NCI-H1105 (cell line): ENCODE measurements around the gene LANCL1.
A peak's percentile ranks its signal among the peaks of the same experiment; 100 is the strongest.

ENCODE experiments used
- DNase-seq: peaks from one replicate; lab custom pipeline; 2025; lab: John Stamatoyannopoulos, UW

LANCL1 gene, protein sequence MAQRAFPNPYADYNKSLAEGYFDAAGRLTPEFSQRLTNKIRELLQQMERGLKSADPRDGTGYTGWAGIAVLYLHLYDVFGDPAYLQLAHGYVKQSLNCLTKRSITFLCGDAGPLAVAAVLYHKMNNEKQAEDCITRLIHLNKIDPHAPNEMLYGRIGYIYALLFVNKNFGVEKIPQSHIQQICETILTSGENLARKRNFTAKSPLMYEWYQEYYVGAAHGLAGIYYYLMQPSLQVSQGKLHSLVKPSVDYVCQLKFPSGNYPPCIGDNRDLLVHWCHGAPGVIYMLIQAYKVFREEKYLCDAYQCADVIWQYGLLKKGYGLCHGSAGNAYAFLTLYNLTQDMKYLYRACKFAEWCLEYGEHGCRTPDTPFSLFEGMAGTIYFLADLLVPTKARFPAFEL

DNA sequence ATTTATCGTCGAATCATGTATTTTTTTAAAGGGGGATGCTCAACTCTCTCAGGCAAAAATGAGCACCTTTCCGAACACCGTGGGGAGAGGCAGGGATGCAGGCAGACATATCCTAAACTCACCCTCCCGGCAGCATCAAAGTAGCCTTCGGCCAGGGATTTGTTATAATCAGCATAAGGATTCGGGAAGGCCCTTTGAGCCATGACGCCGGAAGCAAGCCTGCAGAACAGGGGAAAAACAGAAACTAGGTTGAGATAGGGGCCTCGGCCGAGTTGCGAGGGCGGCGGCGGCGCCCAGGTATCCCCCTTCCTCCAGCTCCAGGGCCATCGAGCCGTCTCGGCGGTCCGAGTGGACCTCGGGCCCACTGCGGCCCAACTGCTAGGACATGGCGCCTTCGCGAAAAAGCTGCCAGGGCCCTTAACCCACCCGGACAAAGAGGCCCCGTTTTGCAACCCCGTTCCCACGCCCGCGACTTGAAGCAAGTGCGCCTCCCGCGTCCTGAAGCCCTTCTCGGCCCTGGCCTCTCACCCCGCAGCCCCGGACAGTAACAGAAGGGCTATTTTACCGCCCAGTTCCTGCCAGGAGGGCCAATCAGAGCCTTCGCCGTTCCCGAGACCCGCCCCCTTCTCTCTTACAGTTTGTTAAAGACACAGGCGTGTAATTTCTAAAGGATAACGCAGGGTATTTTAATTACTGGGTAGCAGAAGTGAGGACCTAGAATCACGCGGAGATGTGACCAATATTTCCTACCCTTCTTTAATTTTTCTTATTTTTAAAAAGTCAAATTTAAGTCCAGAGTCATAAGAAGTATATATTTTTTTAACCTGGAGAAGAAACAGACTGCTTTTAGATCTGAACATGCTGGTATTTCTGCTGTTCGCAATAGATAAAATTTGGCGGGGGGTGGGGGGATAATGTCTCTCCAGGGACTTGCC, at the start of gene LANCL1:
TSS of gene LANCL1 (minus strand) at position 566 of the 935 bp plus-strand sequence. CDS start at position 203, 363 bp downstream.
- DNase-seq: peak; percentile 86

GRCh38 chr2:210524533-210524932, 48.0 kb upstream of the LANCL1 start:
- DNase-seq: no peak

DNA sequence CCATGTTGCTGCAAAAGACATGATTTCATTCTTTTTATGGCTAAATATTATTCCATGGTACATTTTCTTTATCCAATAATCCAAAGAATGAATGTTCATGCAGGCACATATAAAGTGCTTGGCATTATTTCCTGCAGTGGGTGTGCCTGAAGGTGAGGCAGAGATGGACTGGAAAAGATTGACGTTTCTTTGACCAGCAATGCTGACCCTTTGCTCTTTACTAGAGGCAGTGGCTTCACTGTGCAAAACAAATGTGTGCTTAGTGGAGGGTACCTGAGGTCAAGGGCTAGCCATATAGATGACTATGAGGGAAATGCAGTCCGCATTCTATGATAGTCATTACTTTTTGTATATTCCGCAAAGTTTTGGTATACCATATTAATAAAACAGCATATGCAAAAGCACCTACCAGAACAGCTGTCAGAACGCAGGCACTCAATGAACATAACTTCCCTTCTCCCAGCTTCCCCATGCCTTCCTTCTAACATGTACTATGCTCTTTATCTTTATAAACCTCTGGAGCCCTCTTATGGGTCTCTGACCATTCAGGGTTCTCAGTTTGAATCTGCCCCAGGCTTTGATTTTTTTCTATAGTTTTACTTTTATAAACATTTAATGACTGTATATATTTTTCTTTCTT, 47.2 kb upstream of the LANCL1 start:
- DNase-seq: no peak

GRCh38 chr2:210522399-210522798, 45.8 kb upstream of the LANCL1 start:
- no peak for DNase-seq

- DNase-seq: no peak
Measured at GRCh38 chr2:210519594-210519993, 43.0 kb upstream of the LANCL1 start.

- no peak for DNase-seq
Measured at GRCh38 chr2:210517264-210517663, 40.7 kb upstream of the LANCL1 start.

DNA sequence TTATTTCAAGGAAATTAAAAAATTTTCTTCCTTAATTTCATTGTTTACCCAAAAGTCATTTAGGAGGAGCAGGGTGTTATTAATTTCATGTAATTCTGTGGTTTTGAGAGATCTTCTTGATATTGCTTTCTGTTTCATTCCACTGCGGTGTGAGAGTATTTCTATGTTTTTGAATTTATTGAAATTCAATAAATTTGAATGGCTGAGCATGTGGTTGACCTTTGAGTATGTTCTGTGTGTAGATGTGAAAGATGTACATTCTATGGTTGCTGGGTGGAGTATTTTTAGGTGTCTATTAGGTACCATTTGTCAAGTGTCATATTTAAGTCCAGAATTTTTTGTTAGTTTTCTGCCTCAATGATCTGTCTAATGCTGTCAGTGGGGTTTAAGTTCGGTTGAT, 39.4 kb upstream of the LANCL1 start:
- DNase-seq: no peak

GRCh38 chr2:210503725-210504191, 27.2 kb upstream of the LANCL1 start:
- DNase-seq: no peak

- peak; percentile 18 for DNase-seq
Measured at GRCh38 chr2:210503001-210503623, 26.6 kb upstream of the LANCL1 start.

GRCh38 chr2:210496512-210496911, 20.0 kb upstream of the LANCL1 start:
- no peak for DNase-seq

DNA sequence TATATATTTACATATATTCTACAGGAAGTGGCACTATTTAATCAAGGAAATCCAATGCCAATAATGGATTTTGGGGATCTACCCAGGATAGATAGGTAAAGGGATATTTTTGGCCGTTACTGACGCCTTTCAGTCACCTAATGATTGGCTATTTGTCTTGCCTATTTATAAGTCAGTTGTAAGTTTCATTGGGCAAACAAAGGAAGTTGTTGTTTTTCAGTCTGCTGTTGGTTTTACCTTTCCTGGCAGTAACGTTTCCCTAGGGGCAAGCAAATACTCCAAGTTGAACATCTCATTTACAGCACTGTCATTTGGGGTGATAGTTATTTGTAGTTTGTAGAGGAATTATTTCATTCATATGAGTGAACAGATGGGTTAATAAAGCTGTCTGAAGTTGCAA, 17.0 kb upstream of the LANCL1 start:
- DNase-seq: no peak

- no peak for DNase-seq
Measured at GRCh38 chr2:210481601-210482175, 5.1 kb upstream of the LANCL1 start.

DNA sequence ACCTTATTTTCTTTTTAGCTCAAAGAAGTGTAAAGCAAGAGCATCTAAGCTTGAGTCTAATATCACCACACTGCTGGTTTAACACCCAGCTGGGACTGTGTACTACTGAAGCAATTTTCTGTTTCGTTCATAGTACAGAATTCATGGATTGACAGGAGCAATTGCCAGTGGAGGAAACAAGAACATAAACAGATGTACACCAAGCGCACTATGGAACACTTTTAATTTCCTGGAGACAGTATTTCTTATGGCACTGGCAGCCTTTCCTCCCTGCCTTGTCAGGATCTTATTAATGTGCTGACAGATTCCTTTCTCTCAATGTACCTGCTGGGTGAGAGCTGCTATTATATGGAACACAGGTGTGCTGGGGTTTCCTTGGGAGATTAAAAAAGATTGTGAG, 4.2 kb upstream of the LANCL1 start:
- no peak for DNase-seq

GRCh38 chr2:210480079-210480478, 3.5 kb upstream of the LANCL1 start:
- no peak for DNase-seq

DNA sequence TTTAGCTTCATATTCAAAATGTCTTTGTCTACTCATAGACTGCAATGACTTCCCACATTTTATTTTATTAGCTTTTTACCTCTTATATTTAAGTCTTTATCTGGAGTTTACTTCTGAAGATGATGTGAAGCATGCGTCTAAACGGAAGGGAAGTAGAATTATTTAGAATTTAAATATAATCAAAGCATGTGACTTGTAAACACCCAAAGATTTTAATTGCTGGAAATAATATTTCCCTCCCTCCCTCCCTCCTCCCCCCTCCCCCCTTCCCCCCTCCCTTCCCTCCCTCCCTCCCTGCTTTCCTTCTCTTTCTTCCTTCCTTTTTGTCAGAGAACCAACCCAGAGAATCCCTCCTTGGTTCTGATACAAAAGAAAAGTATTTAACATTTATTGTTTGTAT, 2.1 kb upstream of the LANCL1 start:
- DNase-seq: no peak

GRCh38 chr2:210477496-210477895, 937 bp upstream of the LANCL1 start:
- no peak for DNase-seq

GRCh38 chr2:210475706-210476105, 853 bp downstream of the LANCL1 start:
- DNase-seq: no peak

GRCh38 chr2:210474776-210475175, 1.8 kb downstream of the LANCL1 start:
- DNase-seq: no peak

GRCh38 chr2:210461401-210461800, 15.2 kb downstream of the LANCL1 start:
- DNase-seq: no peak

DNA sequence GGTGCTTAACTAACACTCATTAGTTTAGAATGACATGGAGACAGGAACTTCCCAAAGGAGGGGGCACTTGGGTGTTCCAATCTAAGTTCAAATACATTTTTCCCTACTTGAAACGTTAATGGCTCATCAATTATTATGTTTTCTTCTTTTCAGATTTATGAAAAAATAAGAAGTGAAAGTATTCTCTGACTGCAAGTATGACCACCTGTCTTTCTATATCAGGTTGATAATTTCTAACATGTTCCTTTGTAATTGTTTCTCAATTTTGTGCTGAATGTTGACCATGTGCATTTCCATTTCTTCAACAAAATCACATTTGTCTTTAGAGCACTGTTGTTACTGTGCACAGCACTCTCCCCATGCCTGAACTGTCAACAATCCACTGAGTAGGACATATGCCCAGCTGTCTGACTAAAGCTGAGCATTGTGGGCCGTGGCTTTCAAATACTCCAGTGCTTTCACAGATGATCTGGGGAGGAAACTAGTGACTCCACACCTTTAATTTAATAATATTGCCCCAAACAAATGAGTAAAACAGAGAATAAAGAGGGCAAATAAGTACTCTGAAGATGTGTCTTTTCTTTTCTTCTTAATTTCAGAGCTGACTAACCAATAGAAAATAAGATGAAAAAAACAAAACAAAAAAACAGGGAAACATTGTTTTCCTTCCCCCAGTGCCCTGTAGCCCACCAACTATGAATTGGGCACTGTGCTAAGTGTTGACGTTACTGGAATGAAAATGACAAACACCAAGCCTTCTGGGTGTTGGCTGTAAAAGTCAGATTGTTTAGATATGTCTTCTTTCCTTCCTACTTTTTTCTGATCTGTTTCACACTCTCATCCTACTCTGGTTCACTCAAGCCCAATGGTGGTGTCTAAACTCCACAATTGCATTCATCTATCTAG, 16.0 kb downstream of the LANCL1 start:
- DNase-seq: no peak
